Amniotic stem cell (primary cell): Measurements from ENCODE around the gene IRF3.

Experiments used
- DNase-seq: peaks from one replicate; lab custom pipeline; 2025; lab: John Stamatoyannopoulos, UW

Gene IRF3

GRCh38 chr19:49669516-49669915, 3.9 kb upstream of the IRF3 start:
- DNase-seq = no peak

- DNase-seq = no peak
These were observed 1.8 kb upstream of the IRF3 start for GRCh38 chr19:49667473-49667872.

- no peak for DNase-seq
These were observed 425 bp upstream of the IRF3 start for GRCh38 chr19:49666120-49666444.

GRCh38 chr19:49665036-49665350, 664 bp downstream of the IRF3 start:
- DNase-seq = no peak

- peak; percentile 80 for DNase-seq
These were observed 1.3 kb downstream of the IRF3 start for GRCh38 chr19:49664171-49665035.

- DNase-seq = no peak
These were observed 2.4 kb downstream of the IRF3 start for GRCh38 chr19:49663224-49663623.

- DNase-seq = no peak
These were observed 3.6 kb downstream of the IRF3 start for GRCh38 chr19:49662011-49662410.

GRCh38 chr19:49660338-49660961, 5.2 kb downstream of the IRF3 start:
- no peak for DNase-seq

- no peak for DNase-seq
These were observed 6.9 kb downstream of the IRF3 start for GRCh38 chr19:49658566-49659442.

- no peak for DNase-seq
These were observed 7.5 kb downstream of the IRF3 start for GRCh38 chr19:49658139-49658517.

- DNase-seq = no peak
These were observed 8.0 kb downstream of the IRF3 start for GRCh38 chr19:49657493-49658138.

GRCh38 chr19:49656456-49657109, 9.1 kb downstream of the IRF3 start:
- no peak for DNase-seq

GRCh38 chr19:49655570-49656455, 9.8 kb downstream of the IRF3 start:
- DNase-seq = no peak

- DNase-seq = no peak
These were observed 11.1 kb downstream of the IRF3 start for GRCh38 chr19:49654581-49654980.

- no peak for DNase-seq
These were observed 12.2 kb downstream of the IRF3 start for GRCh38 chr19:49653466-49653806.

- no peak for DNase-seq
These were observed 12.8 kb downstream of the IRF3 start for GRCh38 chr19:49652551-49653465.

- no peak for DNase-seq
These were observed 13.7 kb downstream of the IRF3 start for GRCh38 chr19:49651820-49652550.

- DNase-seq = no peak
These were observed 14.4 kb downstream of the IRF3 start for GRCh38 chr19:49651029-49651819.
